ENCODE data around the gene ADAM10.

DNA sequence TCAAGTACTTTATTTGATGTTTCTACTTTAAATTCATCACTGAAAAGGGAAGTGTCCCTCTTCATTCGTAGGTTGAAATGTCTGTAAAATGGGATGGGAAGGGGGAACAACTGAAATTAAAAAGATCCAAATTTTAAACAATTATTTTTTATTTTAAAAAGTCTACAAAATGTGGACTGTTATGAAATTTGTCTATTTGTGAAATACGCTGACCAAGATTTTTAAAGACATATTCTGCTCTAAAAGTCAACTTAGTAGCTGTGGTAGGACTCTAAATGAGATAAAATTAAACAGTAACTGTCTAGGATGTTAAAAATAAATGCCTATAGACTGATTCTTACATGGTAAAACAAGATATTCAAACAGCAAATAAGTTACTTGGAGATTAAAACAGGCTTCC, 67.3 kb downstream of the ADAM10 start:
- TF ChIP-seq, protein P1, sequence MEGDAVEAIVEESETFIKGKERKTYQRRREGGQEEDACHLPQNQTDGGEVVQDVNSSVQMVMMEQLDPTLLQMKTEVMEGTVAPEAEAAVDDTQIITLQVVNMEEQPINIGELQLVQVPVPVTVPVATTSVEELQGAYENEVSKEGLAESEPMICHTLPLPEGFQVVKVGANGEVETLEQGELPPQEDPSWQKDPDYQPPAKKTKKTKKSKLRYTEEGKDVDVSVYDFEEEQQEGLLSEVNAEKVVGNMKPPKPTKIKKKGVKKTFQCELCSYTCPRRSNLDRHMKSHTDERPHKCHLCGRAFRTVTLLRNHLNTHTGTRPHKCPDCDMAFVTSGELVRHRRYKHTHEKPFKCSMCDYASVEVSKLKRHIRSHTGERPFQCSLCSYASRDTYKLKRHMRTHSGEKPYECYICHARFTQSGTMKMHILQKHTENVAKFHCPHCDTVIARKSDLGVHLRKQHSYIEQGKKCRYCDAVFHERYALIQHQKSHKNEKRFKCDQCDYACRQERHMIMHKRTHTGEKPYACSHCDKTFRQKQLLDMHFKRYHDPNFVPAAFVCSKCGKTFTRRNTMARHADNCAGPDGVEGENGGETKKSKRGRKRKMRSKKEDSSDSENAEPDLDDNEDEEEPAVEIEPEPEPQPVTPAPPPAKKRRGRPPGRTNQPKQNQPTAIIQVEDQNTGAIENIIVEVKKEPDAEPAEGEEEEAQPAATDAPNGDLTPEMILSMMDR (IDR thresholded peaks at IDR 0.05), result no peak
- no peak for TF ChIP-seq ZFX (IDR thresholded peaks at IDR 0.05; ENCODE audit: borderline replicate concordance)
